ENCODE results near the gene MEGF6.

MEGF6 gene

GRCh38 chr1:3645247-3645646 lies 33.9 kb upstream of the MEGF6 start:
- no peak for DNase-seq (ENCODE audit: extremely low spot score)
- no peak for TF ChIP-seq CTCF (IDR thresholded peaks at IDR 0.05; ENCODE audit: control extremely low read depth, extremely low read depth, low read depth, missing control alignments)
- POLR2A ChIA-PET: no interaction called here
- CTCF ChIA-PET: interaction anchor here (2.5 kb wide), 1 partner anchor 26 kb away, joined by 9 read pairs; no protein-coding TSS in a partner anchor

DNA sequence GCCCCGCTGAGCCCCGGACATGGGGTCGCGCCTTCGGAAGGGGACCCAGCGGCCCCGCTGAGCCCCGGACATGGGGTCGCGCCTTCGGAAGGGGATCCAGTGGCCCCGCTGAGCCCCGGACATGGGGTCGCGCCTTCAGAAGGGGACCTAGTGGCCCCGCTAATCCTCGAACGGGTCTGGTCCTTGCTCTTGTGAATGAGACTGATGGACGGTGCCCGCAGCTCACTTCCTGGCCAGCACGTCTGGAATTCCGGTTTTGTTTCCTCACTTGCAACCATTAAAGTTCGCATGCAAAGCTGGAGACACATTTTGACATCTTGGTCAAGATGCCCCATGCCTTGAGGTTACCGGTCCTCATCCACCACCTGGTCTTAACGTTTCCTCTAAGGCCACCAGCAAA lies 33.0 kb upstream of the MEGF6 start:
- no peak for DNase-seq (ENCODE audit: extremely low spot score)
- TF ChIP-seq CTCF (IDR thresholded peaks at IDR 0.05; ENCODE audit: control extremely low read depth, extremely low read depth, low read depth, missing control alignments): no peak
- POLR2A ChIA-PET: no interaction called here
- CTCF ChIA-PET: no interaction called here

GRCh38 chr1:3642919-3643675 lies 31.8 kb upstream of the MEGF6 start:
- TF ChIP-seq CTCF (IDR thresholded peaks at IDR 0.05; ENCODE audit: control extremely low read depth, extremely low read depth, low read depth, missing control alignments): no peak
- ChIA-PET CTCF (interaction anchor here (1.3 kb wide), 1 partner anchor 52 kb away, joined by 3 read pairs; no protein-coding TSS in a partner anchor), POLR2A (no interaction called here)
- no peak for DNase-seq (ENCODE audit: extremely low spot score)

GRCh38 chr1:3641816-3642215 lies 30.5 kb upstream of the MEGF6 start:
- POLR2A ChIA-PET: no interaction called here
- CTCF ChIA-PET: interaction anchor here (0.7 to 1.3 kb wide), 3 partner anchors 12 to 53 kb away, joined by 3 read pairs; partner anchors contain the start of gene TPRG1L
- no peak for TF ChIP-seq CTCF (IDR thresholded peaks at IDR 0.05; ENCODE audit: control extremely low read depth, extremely low read depth, low read depth, missing control alignments)

DNA sequence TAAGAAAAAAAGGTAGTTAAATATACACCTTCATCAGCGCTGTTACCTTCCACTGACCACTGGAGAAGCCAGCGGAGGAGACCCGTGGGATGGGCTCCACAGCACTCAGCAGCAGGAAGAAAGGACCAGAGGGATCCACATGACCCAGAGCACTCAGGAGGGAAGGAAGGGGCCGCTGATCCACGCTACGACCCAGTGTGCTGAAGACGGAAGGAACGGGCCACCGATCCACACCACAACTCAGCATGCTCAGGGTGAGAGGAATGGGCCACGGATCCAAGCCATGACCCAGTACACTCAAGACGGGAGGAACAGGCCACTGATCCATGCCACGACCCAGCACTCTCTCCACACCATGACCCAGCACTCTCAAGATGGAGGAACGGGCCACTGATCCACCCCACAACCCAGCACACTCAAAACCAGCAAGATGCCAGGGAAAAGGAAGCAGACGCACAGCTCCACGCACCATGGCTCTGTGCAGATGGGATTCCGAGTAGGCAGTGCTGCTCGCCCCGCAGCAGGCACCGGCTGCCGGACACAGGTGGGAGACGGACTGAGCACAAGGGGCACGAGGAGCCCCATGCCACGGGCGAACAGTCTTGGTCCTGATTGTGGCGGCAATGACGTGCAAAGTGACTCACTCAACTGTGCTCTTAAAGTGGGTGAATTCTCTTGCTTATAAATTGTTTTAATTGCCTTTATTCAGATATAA lies 29.9 kb upstream of the MEGF6 start:
- TF ChIP-seq CTCF (IDR thresholded peaks at IDR 0.05; ENCODE audit: control extremely low read depth, extremely low read depth, low read depth, missing control alignments): no peak
- CTCF ChIA-PET: interaction anchor here (0.7 to 1.3 kb wide), 2 partner anchors 11 to 16 kb away, joined by 3 read pairs; partner anchors contain the start of gene TPRG1L
- POLR2A ChIA-PET: no interaction called here
- DNase-seq (ENCODE audit: extremely low spot score): no peak

More at GRCh38 chr1:3641816-3642215, 30.5 kb upstream of the MEGF6 start:
- no peak for DNase-seq (ENCODE audit: extremely low spot score)

DNA sequence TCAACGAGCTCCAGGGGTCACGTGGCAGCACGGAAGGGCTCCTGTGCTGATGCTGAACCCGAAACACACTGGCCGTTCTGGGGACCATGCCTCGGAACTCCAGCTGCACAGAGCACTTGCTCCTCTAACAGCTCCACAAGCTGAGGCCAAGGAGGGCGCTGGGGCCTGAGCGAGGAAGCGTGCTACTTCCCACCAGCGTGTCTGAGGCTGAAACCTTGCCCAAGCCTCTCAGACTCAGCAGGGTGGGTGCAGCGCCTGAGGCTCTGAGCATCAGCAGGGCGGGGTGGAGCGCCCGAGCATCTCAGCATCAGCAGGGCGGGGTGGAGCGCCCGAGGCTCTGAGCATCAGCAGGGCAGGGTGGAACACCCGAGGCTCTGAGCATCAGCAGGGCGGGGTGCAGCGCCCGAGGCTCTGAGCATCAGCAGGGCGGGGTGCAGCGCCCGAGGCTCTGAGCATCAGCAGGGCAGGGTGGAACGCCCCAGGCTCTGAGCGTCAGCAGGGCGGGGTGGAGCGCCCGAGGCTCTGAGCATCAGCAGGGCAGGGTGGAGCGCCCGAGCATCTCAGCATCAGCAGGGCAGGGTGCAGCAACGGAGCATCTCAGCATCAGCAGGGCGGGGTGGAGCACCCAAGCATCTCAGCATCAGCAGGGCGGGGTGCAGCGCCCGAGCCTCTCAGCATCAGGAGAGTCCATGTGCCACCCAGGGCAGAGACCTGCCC lies 29.0 kb upstream of the MEGF6 start:
- TF ChIP-seq CTCF (IDR thresholded peaks at IDR 0.05; ENCODE audit: control extremely low read depth, extremely low read depth, low read depth, missing control alignments): no peak
- ChIA-PET POLR2A (no interaction called here), CTCF (interaction anchor here (0.8 to 1.2 kb wide), 2 partner anchors 8 to 19 kb away, joined by 3 to 4 read pairs; no protein-coding TSS in a partner anchor)
- DNase-seq (ENCODE audit: extremely low spot score): no peak
